ENCODE data around the gene MOB3C.
"Not testable (repeated sequence)": the region's sequence is repeated elsewhere in the genome, so short reads cannot be mapped to it uniquely, and the experiment has no call there.

The MOB3C gene

GRCh38 chr1:46616277-46617107, at the start of gene MOB3C:
TSS of gene MOB3C (minus strand) at chr1:46616811. CDS start at chr1:46613321, 3,490 bp downstream.
- no peak for DNase-seq

- DNase-seq, result no peak
Measured at GRCh38 chr1:46665983-46666382, 49.4 kb upstream of the MOB3C start.

GRCh38 chr1:46662919-46663318, 46.3 kb upstream of the MOB3C start:
- DNase-seq, result not testable (repeated sequence)

- not testable (repeated sequence) for DNase-seq
Measured at GRCh38 chr1:46660116-46660515, 43.5 kb upstream of the MOB3C start.

- DNase-seq, result no peak
Measured at GRCh38 chr1:46659307-46659870, 42.8 kb upstream of the MOB3C start.

DNA sequence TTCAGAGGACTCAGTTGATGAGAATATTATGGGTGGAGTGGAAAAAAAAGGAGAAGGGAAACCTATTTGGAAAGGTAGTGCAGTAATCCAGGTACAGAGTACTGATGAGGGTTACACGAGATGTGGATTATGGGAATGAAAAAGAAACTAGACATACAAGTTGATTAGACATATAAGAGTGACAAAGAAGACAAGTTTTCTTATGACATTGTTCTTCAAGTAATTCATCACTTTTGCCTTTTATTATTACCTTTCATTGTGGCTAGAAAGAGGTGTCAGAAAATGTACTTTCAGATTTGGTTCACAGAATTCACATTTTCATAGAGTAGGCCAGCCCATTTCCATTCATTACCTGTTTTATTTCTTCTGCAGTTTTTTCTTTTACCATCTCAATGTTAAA, 41.2 kb upstream of the MOB3C start:
- no peak for DNase-seq

- DNase-seq, result no peak
Measured at GRCh38 chr1:46656643-46657042, 40.0 kb upstream of the MOB3C start.

DNA sequence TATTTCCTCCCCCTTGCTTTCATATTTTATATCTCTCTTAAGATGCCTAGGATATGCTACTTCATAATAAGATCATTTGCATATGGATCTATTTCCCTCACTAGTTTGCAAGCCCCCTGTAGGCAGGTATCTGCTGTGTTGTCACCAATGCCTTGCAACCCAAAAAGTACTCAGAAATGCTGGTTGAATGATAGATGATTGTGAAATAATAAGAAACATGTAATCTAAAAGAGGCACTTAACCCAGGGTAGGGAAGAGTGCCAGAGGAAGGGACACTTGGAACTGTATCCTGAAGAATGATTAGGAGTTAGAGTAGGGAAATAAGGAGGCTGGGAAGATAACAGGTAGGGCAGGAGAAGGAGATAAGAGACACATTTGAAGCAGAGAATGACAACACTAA, 39.2 kb upstream of the MOB3C start:
- no peak for DNase-seq

- not testable (repeated sequence) for DNase-seq
Measured at GRCh38 chr1:46654698-46655097, 38.1 kb upstream of the MOB3C start.

DNA sequence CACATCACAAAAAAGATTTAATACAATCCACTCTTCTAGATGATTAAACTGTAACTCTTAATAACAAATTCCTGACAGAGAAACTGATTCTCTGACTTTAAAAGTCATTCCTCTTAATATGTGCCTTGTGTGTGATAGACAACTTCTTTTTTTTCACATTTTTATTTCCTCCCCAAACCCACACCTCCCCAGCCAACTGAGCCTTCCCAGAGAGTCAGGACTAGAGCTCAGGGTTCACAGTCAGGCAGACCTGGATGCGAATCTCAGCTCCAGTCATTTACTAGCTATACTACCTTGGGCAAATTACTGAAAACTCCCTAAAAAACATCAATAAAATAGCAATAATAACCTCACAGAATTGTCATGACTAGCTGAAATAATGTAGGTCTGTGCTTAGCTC, 37.4 kb upstream of the MOB3C start:
- no peak for DNase-seq

DNA sequence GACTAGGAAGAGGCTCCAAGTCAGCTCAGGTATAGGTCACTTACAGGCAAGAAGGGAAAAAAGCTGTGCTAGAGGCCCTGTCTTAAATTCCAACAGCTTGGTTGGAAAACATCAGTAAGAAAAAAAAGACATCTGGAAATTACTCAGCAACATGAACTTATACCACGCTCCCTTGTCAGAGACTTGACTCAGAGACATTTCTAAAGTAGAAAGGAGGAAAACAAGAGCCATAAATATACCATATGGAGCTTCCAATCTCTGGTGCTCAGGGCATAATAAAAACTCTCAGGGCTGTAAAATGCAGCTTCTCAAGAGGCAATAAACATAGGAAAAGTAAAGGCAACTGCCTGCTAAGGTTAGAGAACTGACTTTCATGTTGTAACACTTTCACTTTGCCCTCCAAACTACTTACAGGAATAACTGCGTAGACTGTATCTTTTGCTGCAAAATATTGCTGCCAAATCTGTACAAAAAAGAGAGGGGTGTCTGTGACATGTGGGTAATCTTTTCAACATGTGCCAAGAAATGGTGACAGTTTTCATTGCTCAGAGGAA, 36.9 kb upstream of the MOB3C start:
- DNase-seq, result no peak

DNA sequence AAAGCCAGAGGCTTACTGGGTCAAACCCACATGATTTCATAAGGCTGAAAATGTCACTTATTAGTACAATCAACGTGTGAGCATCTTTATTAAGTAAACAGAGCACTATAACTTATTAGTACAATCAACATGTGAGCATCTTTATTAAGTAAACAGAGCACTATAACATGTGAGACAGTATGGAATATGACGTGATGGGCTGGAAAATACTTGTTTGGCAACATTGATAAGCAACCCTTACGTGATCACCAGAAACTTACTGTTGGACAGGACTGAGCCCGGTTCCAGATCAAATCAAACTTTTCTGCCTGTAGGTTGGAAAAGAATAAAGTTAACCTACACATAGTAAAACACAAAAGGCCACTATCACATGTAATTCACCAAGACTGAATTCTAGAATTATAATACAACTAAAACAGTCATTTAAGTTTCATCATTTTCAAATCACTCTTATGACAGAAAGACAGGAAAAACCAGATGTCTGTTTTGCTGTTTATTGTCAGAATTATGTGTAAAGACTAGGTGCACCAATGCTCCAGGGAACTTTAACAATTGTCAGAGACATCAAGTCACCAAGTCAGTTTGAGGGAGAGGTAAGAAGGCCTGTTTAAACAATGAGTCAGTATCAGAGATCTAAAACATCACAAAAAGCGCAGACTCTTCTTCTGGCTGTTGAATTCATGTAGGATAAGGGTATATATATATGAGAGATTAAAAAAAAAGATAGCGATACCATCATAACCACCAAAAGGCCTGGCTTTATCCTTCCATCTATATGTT, 35.9 kb upstream of the MOB3C start:
- DNase-seq, result no peak

DNA sequence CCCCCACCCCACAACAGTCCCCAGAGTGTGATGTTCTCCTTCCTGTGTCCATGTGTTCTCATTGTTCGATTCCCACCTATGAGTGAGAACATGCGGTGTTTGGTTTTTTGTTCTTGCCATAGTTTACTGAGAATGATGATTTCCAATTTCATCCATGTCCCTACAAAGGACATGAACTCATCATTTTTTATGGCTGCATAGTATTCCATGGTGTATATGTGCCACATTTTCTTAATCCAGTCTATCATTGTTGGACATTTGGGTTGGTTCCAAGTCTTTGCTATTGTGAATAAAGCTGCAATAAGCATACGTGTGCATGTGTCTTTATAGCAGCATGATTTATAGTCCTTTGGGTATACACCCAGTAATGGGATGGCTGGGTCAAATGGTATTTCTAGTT, 34.5 kb upstream of the MOB3C start:
- not testable (repeated sequence) for DNase-seq

GRCh38 chr1:46650491-46650890, 33.9 kb upstream of the MOB3C start:
- no peak for DNase-seq

GRCh38 chr1:46649764-46650163, 33.2 kb upstream of the MOB3C start:
- no peak for DNase-seq

DNA sequence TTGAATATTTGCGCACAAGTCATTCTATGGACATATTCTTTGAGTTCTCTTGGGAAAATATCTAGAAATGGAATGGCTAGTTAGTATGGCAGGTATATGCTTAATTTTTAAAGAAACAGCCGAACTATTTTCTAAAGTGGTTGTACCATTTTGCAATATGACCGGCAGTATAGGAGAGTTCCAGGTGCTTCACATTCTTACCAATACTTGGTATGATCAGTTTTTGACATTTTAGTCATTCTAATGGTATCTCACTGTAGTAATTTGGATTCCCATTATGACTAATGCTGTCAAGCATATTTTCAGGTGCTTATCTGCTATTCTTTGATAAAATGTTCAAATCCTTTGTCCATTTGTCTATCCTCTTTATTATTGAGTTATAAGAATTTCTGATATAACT, 31.0 kb upstream of the MOB3C start:
- no peak for DNase-seq

DNA sequence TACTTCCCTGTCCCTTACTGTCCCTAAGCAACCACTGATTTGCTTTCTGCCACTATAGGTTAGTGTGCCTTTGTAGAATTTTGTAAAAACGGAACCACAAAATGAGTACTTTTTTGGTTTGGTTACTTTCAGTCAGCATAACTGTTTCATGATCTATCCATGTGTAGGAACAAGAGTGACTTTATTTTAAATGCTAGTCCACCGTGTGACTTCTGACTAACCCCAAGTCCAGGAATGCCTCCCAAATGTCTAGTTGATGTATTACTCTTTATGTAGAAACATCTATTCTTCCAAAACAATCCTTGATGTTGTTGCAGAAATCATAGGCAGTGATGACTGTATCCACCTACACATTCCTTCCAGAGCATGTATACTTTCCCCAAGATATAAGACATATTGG, 30.2 kb upstream of the MOB3C start:
- no peak for DNase-seq

GRCh38 chr1:46646331-46646730, 29.7 kb upstream of the MOB3C start:
- DNase-seq, result no peak

GRCh38 chr1:46645815-46646214, 29.2 kb upstream of the MOB3C start:
- no peak for DNase-seq

DNA sequence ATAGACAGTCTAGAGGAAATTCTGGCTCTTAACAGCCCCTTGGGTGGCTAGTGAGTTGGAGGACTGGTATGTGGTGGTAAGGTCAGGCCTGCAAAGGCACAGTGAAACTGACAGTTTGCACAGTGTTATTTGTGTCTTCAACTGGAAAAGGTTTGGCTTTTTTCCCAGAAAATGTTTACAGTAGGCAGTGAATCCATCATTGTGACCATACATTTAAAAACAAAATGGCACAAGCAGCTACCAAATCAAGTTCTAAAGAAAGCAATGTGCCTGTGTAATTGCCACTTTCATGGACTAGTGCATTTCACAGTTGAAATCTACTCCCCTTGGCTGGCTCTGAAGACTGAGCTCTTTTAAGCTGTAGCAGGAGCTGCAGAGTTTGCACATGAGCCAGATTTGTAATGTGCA, 26.8 kb upstream of the MOB3C start:
- DNase-seq, result peak; percentile 76

GRCh38 chr1:46642115-46642680, 25.6 kb upstream of the MOB3C start:
- DNase-seq, result no peak

DNA sequence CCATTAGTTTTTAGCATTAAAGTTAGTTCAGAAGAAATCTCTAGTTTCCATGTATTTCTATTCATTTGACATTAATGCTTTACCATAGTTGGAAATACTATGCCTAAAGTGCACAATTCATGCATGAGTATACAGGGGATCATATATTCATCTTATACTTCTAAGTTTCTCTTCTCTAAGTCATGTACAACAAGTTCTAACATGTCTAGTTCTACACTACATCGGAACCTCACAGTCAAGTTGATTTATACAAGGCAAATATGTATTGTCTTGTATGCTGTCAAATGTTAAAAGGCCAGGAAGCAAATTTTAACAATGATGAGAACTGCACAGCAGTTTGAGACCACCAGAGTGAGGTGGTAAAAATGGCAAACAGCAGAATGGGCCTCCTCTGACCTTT, 22.9 kb upstream of the MOB3C start:
- no peak for DNase-seq

GRCh38 chr1:46638921-46639320, 22.3 kb upstream of the MOB3C start:
- no peak for DNase-seq
